AG04449 (cell line): ENCODE data around the gene FAM76B.
A peak's percentile ranks its signal among the peaks of the same experiment; 100 is the strongest.

Experiments used
- CTCF ChIA-PET: fragments of 350-600 bp; formaldehyde crosslinking; extraction: SDS; loops from one replicate; lab custom pipeline; 2021; ENCODE audit warnings: antibody characterized with exemption; lab: Yijun Ruan, JAX
- POLR2A ChIA-PET: fragments of 400-600, 350-600 bp; formaldehyde crosslinking; extraction: SDS; loops from one replicate; lab custom pipeline; 2020; ENCODE audit warnings: antibody characterized with exemption, inconsistent platforms; lab: Yijun Ruan, JAX
- DNase-seq: peaks from one replicate; pipeline ENCODE4 v3.0.0-alpha.2; 2010; ENCODE audit warnings: low read depth, low spot score
- H3K4me3 ChIP-seq: 2 replicates; pipeline ENCODE4 v1.5.1; 2011; ENCODE audit warnings: low read depth, mild to moderate bottlenecking, control low read depth, low read length
- CTCF ChIP-seq: IDR thresholded peaks from one replicate; pipeline ENCODE4 v1.5.1; 2011; ENCODE audit warnings: mild to moderate bottlenecking, moderate library complexity, low read length, control low read depth, inconsistent platforms; ENCODE audit not compliant: insufficient read depth; ENCODE audit errors: missing control alignments

Gene FAM76B

GRCh38 chr11:95795627-95796295 lies 6.2 kb upstream of the FAM76B start:
- H3K4me3 ChIP-seq = no peak overlapping the region
- TF ChIP-seq CTCF = no peak
- ChIA-PET POLR2A (no interaction called here), CTCF (interaction anchor here (1.1 kb wide), 1 partner anchor 38 kb away, joined by 3 read pairs; no protein-coding TSS in a partner anchor)
- no peak for DNase-seq

- TF ChIP-seq CTCF = no peak
- POLR2A ChIA-PET = no interaction called here
- no peak for DNase-seq
- CTCF ChIA-PET = interaction anchor here (1.0 to 1.3 kb wide), 2 partner anchors 30 to 42 kb away, joined by 3 to 4 read pairs; no protein-coding TSS in a partner anchor
- no peak overlapping the region for H3K4me3 ChIP-seq
These were observed 4.5 kb upstream of the FAM76B start for GRCh38 chr11:95794086-95794485.

GRCh38 chr11:95793116-95793515 lies 3.5 kb upstream of the FAM76B start:
- no peak for DNase-seq
- CTCF ChIA-PET = interaction anchor here (1.0 to 1.4 kb wide), 6 partner anchors 9 to 726 kb away, joined by 3 to 5 read pairs (median 3); partner anchors contain the start of gene MAML2
- POLR2A ChIA-PET = no interaction called here
- no peak for TF ChIP-seq CTCF
- no peak overlapping the region for H3K4me3 ChIP-seq

- no peak for TF ChIP-seq CTCF
- no peak overlapping the region for H3K4me3 ChIP-seq
- DNase-seq = no peak
- CTCF ChIA-PET = interaction anchor here (1.0 to 1.4 kb wide), 6 partner anchors 9 to 725 kb away, joined by 3 to 5 read pairs (median 3); partner anchors contain the start of gene MAML2
- POLR2A ChIA-PET = no interaction called here
These were observed 3.1 kb upstream of the FAM76B start for GRCh38 chr11:95792700-95793099.

- H3K4me3 ChIP-seq = no peak overlapping the region
- CTCF ChIA-PET = interaction anchor here (0.8 to 3.8 kb wide), 9 partner anchors 10 to 725 kb away, joined by 3 to 19 read pairs (median 4); partner anchors contain the start of gene MAML2
- POLR2A ChIA-PET = no interaction called here
- no peak for TF ChIP-seq CTCF
- no peak for DNase-seq
These were observed 2.6 kb upstream of the FAM76B start for GRCh38 chr11:95792200-95792599.

- H3K4me3 ChIP-seq = peak overlapping the region; percentile 85
- POLR2A ChIA-PET = no interaction called here
- TF ChIP-seq CTCF = no peak
- no peak for DNase-seq
- CTCF ChIA-PET = interaction anchor here (0.8 to 3.8 kb wide), 6 partner anchors 8 to 640 kb away, joined by 3 to 19 read pairs (median 4); no protein-coding TSS in a partner anchor
These were observed 2.1 kb upstream of the FAM76B start for GRCh38 chr11:95791709-95792033.
